Measurements from ENCODE around the gene PRKAG2. TPM values are rescaled to one million over a fixed set of nuclear protein-coding genes. Genes with fewer than 3 reads are reported as not detected.

The PRKAG2 gene
- polyA plus RNA-seq, 1 of the 3 experiments (the other 2 are of a cell fraction) = 51.6 TPM

DNA sequence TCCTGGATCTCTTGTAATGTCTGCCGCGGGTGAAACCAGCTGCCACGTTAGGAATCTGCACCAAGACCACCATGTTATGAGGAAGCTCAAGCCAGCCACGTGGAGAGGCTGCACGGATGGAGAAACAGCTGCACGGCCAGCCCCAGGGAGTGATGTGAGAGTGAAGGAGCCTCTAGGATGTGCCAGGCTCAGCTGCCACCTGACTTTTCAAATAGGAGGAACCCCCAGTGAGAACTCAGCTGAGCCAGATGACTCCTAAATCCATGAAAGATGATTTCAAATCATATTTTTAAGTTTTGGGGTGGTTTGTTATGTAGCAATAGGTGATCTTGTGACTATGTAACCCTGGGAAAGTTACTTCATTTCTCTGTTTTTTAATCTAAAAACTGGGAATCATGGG, 71.7 kb downstream of the PRKAG2 start:
- no peak overlapping the region for H2AFZ ChIP-seq (ENCODE audit: low read depth)
- H3K9me2 ChIP-seq = no peaks in the 10 kb centered on the region
- H3K4me1 ChIP-seq (ENCODE audit: control insufficient read depth in 1 of 2, insufficient read depth in 2 of 2, low read depth in 1 of 2, low read length in 1 of 2) = peaks cover 0 to 11% of the 10 kb centered on the region in 2 experiments; a peak in 1 of 4 replicates
- CTCF ChIA-PET = interaction anchor here (0.9 to 33.3 kb wide), 2 partner anchors 21 to 375 kb away, joined by 3 to 325 read pairs; no protein-coding TSS in a partner anchor
- no peaks in the 10 kb centered on the region for H3F3A ChIP-seq (replicated peaks; ENCODE audit: insufficient read depth)
- POLR2A ChIA-PET = no interaction called here
- peaks cover 11% of the 10 kb centered on the region; the same call in 1 of the 2 replicates for H3K27me3 ChIP-seq (ENCODE audit: insufficient read depth)
- H3K79me2 ChIP-seq (ENCODE audit: insufficient read depth) = no peaks in the 10 kb centered on the region
- no peak overlapping the region for H3K27ac ChIP-seq (ENCODE audit: low read depth in 2 of 2, low read length in 1 of 2)
- no peak for DNase-seq
- no peak overlapping the region for H3K4me3 ChIP-seq (ENCODE audit: low read depth in 2 of 2, low read length in 1 of 2)
- H3K9me3 ChIP-seq = no peaks in the 10 kb centered on the region
- no peak overlapping the region for H3K4me2 ChIP-seq
- no peak overlapping the region for H3K9ac ChIP-seq
- TF ChIP-seq EZH2phosphoT487 (IDR thresholded peaks at IDR 0.05; ENCODE audit: borderline replicate concordance, low read depth) = no peak
- TF ChIP-seq JUND (IDR thresholded peaks at IDR 0.05) = no peak
- TF ChIP-seq, protein P1, sequence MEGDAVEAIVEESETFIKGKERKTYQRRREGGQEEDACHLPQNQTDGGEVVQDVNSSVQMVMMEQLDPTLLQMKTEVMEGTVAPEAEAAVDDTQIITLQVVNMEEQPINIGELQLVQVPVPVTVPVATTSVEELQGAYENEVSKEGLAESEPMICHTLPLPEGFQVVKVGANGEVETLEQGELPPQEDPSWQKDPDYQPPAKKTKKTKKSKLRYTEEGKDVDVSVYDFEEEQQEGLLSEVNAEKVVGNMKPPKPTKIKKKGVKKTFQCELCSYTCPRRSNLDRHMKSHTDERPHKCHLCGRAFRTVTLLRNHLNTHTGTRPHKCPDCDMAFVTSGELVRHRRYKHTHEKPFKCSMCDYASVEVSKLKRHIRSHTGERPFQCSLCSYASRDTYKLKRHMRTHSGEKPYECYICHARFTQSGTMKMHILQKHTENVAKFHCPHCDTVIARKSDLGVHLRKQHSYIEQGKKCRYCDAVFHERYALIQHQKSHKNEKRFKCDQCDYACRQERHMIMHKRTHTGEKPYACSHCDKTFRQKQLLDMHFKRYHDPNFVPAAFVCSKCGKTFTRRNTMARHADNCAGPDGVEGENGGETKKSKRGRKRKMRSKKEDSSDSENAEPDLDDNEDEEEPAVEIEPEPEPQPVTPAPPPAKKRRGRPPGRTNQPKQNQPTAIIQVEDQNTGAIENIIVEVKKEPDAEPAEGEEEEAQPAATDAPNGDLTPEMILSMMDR (IDR thresholded peaks at IDR 0.05) = no peak
- TF ChIP-seq, protein P2, sequence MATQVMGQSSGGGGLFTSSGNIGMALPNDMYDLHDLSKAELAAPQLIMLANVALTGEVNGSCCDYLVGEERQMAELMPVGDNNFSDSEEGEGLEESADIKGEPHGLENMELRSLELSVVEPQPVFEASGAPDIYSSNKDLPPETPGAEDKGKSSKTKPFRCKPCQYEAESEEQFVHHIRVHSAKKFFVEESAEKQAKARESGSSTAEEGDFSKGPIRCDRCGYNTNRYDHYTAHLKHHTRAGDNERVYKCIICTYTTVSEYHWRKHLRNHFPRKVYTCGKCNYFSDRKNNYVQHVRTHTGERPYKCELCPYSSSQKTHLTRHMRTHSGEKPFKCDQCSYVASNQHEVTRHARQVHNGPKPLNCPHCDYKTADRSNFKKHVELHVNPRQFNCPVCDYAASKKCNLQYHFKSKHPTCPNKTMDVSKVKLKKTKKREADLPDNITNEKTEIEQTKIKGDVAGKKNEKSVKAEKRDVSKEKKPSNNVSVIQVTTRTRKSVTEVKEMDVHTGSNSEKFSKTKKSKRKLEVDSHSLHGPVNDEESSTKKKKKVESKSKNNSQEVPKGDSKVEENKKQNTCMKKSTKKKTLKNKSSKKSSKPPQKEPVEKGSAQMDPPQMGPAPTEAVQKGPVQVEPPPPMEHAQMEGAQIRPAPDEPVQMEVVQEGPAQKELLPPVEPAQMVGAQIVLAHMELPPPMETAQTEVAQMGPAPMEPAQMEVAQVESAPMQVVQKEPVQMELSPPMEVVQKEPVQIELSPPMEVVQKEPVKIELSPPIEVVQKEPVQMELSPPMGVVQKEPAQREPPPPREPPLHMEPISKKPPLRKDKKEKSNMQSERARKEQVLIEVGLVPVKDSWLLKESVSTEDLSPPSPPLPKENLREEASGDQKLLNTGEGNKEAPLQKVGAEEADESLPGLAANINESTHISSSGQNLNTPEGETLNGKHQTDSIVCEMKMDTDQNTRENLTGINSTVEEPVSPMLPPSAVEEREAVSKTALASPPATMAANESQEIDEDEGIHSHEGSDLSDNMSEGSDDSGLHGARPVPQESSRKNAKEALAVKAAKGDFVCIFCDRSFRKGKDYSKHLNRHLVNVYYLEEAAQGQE (IDR thresholded peaks at IDR 0.05; ENCODE audit: low read depth, low read length) = no peak
- no peak for TF ChIP-seq SMC3 (IDR thresholded peaks at IDR 0.05; ENCODE audit: low read depth, low read length)
- no peak for TF ChIP-seq CHD2 (IDR thresholded peaks at IDR 0.05; ENCODE audit: low read length, partially characterized antibody)
- no peak for TF ChIP-seq YY1 (IDR thresholded peaks at IDR 0.05; ENCODE audit: low read depth)
- TF ChIP-seq TEAD4 (IDR thresholded peaks at IDR 0.05; ENCODE audit: borderline replicate concordance, insufficient read depth) = no peak
- WGBS (ENCODE audit: low lambda C conversion rate) = 75% methylated on average over 6 of the region's 6 CpGs
- no peaks in the 10 kb centered on the region for H4K20me1 ChIP-seq (ENCODE audit: insufficient read depth)
- no peaks in the 10 kb centered on the region for H3K36me3 ChIP-seq (replicated peaks in 1 of 2; ENCODE audit: control insufficient read depth in 1 of 2, insufficient read depth in 2 of 2, low read length in 1 of 2)

DNA sequence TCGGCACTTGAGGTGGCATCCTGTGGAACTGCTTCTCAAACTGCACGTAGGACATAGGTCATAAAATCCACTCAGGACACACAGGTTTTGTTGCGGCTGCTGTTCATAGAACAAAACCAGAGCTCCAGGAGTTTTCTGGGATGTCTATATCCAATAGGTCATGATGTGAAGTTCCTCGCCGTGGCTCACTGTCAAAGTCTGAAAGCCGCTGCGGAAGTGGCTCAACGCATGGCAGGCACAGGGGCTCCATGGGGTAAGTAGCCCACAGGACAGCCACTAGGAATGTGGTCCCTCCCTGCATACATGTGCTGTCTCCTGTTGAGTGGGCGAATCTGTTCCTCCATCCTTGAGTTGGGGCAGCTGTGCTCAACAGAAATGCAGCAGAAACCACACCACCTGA, 72.2 kb downstream of the PRKAG2 start:
- H3K9me3 ChIP-seq = no peaks in the 10 kb centered on the region
- H3K9ac ChIP-seq = no peak overlapping the region
- no peaks in the 10 kb centered on the region for H4K20me1 ChIP-seq (ENCODE audit: insufficient read depth)
- peaks cover 11% of the 10 kb centered on the region; the same call in 1 of the 2 replicates for H3K27me3 ChIP-seq (ENCODE audit: insufficient read depth)
- 82% methylated on average over 9 of the region's 9 CpGs for WGBS (ENCODE audit: low lambda C conversion rate)
- no peak overlapping the region for H3K4me3 ChIP-seq (ENCODE audit: low read depth in 2 of 2, low read length in 1 of 2)
- ChIA-PET CTCF (interaction anchor here (0.9 to 33.3 kb wide), 2 partner anchors 21 to 375 kb away, joined by 3 to 325 read pairs; no protein-coding TSS in a partner anchor), POLR2A (no interaction called here)
- H3K36me3 ChIP-seq (replicated peaks in 1 of 2; ENCODE audit: control insufficient read depth in 1 of 2, insufficient read depth in 2 of 2, low read length in 1 of 2) = no peaks in the 10 kb centered on the region
- H3F3A ChIP-seq (replicated peaks; ENCODE audit: insufficient read depth) = no peaks in the 10 kb centered on the region
- no peaks in the 10 kb centered on the region for H3K79me2 ChIP-seq (ENCODE audit: insufficient read depth)
- H2AFZ ChIP-seq (ENCODE audit: low read depth) = no peak overlapping the region
- no peaks in the 10 kb centered on the region for H3K9me2 ChIP-seq
- H3K4me1 ChIP-seq (ENCODE audit: control insufficient read depth in 1 of 2, insufficient read depth in 2 of 2, low read depth in 1 of 2, low read length in 1 of 2) = peaks cover 0 to 10% of the 10 kb centered on the region in 2 experiments; a peak in 1 of 4 replicates
- H3K4me2 ChIP-seq = no peak overlapping the region
- H3K27ac ChIP-seq (ENCODE audit: low read depth in 2 of 2, low read length in 1 of 2) = no peak overlapping the region
- DNase-seq = no peak
- TF ChIP-seq, protein P1 (IDR thresholded peaks at IDR 0.05) = no peak
- no peak for TF ChIP-seq RXRA (IDR thresholded peaks at IDR 0.05; ENCODE audit: borderline replicate concordance, low read depth)
- TF ChIP-seq POLR2AphosphoS5 (IDR thresholded peaks at IDR 0.05; ENCODE audit: low read depth, low read length) = no peak
- no peak for TF ChIP-seq EZH2phosphoT487 (IDR thresholded peaks at IDR 0.05; ENCODE audit: borderline replicate concordance, low read depth)
- TF ChIP-seq, protein P3, sequence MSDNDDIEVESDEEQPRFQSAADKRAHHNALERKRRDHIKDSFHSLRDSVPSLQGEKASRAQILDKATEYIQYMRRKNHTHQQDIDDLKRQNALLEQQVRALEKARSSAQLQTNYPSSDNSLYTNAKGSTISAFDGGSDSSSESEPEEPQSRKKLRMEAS (IDR thresholded peaks at IDR 0.05; ENCODE audit: low read depth) = no peak
- TF ChIP-seq TCF12 (IDR thresholded peaks at IDR 0.05) = no peak
- no peak for TF ChIP-seq RAD21 (IDR thresholded peaks at IDR 0.05; ENCODE audit: low read length)
- TF ChIP-seq, protein P4, sequence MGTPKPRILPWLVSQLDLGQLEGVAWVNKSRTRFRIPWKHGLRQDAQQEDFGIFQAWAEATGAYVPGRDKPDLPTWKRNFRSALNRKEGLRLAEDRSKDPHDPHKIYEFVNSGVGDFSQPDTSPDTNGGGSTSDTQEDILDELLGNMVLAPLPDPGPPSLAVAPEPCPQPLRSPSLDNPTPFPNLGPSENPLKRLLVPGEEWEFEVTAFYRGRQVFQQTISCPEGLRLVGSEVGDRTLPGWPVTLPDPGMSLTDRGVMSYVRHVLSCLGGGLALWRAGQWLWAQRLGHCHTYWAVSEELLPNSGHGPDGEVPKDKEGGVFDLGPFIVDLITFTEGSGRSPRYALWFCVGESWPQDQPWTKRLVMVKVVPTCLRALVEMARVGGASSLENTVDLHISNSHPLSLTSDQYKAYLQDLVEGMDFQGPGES (IDR thresholded peaks at IDR 0.05; ENCODE audit: low read depth, low read length) = no peak
- TF ChIP-seq, protein P5, sequence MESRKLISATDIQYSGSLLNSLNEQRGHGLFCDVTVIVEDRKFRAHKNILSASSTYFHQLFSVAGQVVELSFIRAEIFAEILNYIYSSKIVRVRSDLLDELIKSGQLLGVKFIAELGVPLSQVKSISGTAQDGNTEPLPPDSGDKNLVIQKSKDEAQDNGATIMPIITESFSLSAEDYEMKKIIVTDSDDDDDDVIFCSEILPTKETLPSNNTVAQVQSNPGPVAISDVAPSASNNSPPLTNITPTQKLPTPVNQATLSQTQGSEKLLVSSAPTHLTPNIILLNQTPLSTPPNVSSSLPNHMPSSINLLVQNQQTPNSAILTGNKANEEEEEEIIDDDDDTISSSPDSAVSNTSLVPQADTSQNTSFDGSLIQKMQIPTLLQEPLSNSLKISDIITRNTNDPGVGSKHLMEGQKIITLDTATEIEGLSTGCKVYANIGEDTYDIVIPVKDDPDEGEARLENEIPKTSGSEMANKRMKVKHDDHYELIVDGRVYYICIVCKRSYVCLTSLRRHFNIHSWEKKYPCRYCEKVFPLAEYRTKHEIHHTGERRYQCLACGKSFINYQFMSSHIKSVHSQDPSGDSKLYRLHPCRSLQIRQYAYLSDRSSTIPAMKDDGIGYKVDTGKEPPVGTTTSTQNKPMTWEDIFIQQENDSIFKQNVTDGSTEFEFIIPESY (IDR thresholded peaks at IDR 0.05; ENCODE audit: borderline replicate concordance, low read depth) = no peak
- TF ChIP-seq MEF2A (IDR thresholded peaks at IDR 0.05; ENCODE audit: borderline replicate concordance, low read depth) = no peak
